Fibroblast of skin of abdomen (primary cell): ENCODE measurements around the gene IPCEF1.
A peak's percentile ranks its signal among the peaks of the same experiment; 100 is the strongest.

ENCODE experiments used
- DNase-seq: peaks from one replicate; pipeline ENCODE4 v3.0.0-alpha.2; 2013

Gene IPCEF1

GRCh38 chr6:154292066-154292465 is 64.5 kb downstream of the IPCEF1 start:
- DNase-seq = peak; percentile 49

- no peak for DNase-seq
Observed at GRCh38 chr6:154289818-154290508, 66.6 kb downstream of the IPCEF1 start.

GRCh38 chr6:154285826-154286225 is 70.8 kb downstream of the IPCEF1 start:
- no peak for DNase-seq

- DNase-seq = no peak
Observed at GRCh38 chr6:154284313-154284853, 72.2 kb downstream of the IPCEF1 start.

- DNase-seq = no peak
Observed at GRCh38 chr6:154280521-154280920, 76.1 kb downstream of the IPCEF1 start.

GRCh38 chr6:154277629-154278017 is 79.0 kb downstream of the IPCEF1 start:
- no peak for DNase-seq

GRCh38 chr6:154276810-154277628 is 79.6 kb downstream of the IPCEF1 start:
- DNase-seq = peak; percentile 23

- no peak for DNase-seq
Observed at GRCh38 chr6:154274168-154274567, 82.4 kb downstream of the IPCEF1 start.

GRCh38 chr6:154268486-154268885 is 88.1 kb downstream of the IPCEF1 start:
- no peak for DNase-seq

- no peak for DNase-seq
Observed at GRCh38 chr6:154267508-154268106, 89.0 kb downstream of the IPCEF1 start.

- DNase-seq = no peak
Observed at GRCh38 chr6:154266560-154267099, 90.0 kb downstream of the IPCEF1 start.

- no peak for DNase-seq
Observed at GRCh38 chr6:154261688-154262397, 94.8 kb downstream of the IPCEF1 start.

GRCh38 chr6:154258064-154258757 is 98.4 kb downstream of the IPCEF1 start:
- DNase-seq = no peak

- no peak for DNase-seq
Observed at GRCh38 chr6:154257067-154257466, 99.5 kb downstream of the IPCEF1 start.

GRCh38 chr6:154252678-154253077 is 103.9 kb downstream of the IPCEF1 start:
- no peak for DNase-seq

- no peak for DNase-seq
Observed at GRCh38 chr6:154251116-154251515, 105.5 kb downstream of the IPCEF1 start.

- DNase-seq = no peak
Observed at GRCh38 chr6:154249499-154250298, 106.9 kb downstream of the IPCEF1 start.

GRCh38 chr6:154247119-154247861 is 109.3 kb downstream of the IPCEF1 start:
- no peak for DNase-seq

GRCh38 chr6:154246723-154247118 is 109.9 kb downstream of the IPCEF1 start:
- DNase-seq = no peak

GRCh38 chr6:154245506-154245905 is 111.1 kb downstream of the IPCEF1 start:
- no peak for DNase-seq
